G401 (cell line): ENCODE results near the gene ADAMTSL1. TPM values are rescaled to one million over a fixed set of nuclear protein-coding genes. Genes with fewer than 3 reads are reported as not detected.
"Not testable (repeated sequence)": the region's sequence is repeated elsewhere in the genome, so short reads cannot be mapped to it uniquely, and the experiment has no call there.

Source experiments
- DNase-seq: peaks from one replicate; pipeline ENCODE4 v3.0.0-alpha.2; 2015; ENCODE audit warnings: low spot score
- in situ Hi-C: cut with HindIII; loops from 2 replicates; pipeline ENCODE4 v1.10.0; 2016; ENCODE audit warnings: low sequenced_read_pairs, mixed read lengths
- total RNA-seq: library from RNA; depleted of rRNA; stranded (reverse); fragments of >200 nt; shearing (Covaris generic); gene quantifications from 2 replicates; pipeline ENCODE4 v1.2.3, GENCODE V29; 2014

Gene ADAMTSL1
- total RNA-seq, 1 experiment from 2014 or later = not detected

- in situ Hi-C loops = no loop called here
- DNase-seq = no peak
Observed at GRCh38 chr9:18851069-18851795, 377.3 kb downstream of the ADAMTSL1 start.

- in situ Hi-C loops = no loop called here
- DNase-seq = no peak
Observed at GRCh38 chr9:18855656-18856055, 381.7 kb downstream of the ADAMTSL1 start.

- DNase-seq = no peak
- in situ Hi-C loops = no loop called here
Observed at GRCh38 chr9:18857334-18857733, 383.4 kb downstream of the ADAMTSL1 start.

GRCh38 chr9:18857769-18858168, 383.8 kb downstream of the ADAMTSL1 start:
- in situ Hi-C loops = no loop called here
- DNase-seq = no peak

GRCh38 chr9:18861609-18862544, 387.9 kb downstream of the ADAMTSL1 start:
- in situ Hi-C loops = no loop called here
- DNase-seq = no peak

- in situ Hi-C loops = no loop called here
- no peak for DNase-seq
Observed at GRCh38 chr9:18863791-18864190, 389.8 kb downstream of the ADAMTSL1 start.

- DNase-seq = no peak
- in situ Hi-C loops = no loop called here
Observed at GRCh38 chr9:18864516-18864915, 390.6 kb downstream of the ADAMTSL1 start.

GRCh38 chr9:18865542-18865941, 391.6 kb downstream of the ADAMTSL1 start:
- in situ Hi-C loops = no loop called here

GRCh38 chr9:18866121-18866831, 392.3 kb downstream of the ADAMTSL1 start:
- no peak for DNase-seq
- in situ Hi-C loops = no loop called here

More at GRCh38 chr9:18865542-18865941, 391.6 kb downstream of the ADAMTSL1 start:
- no peak for DNase-seq

- in situ Hi-C loops = no loop called here
Observed at GRCh38 chr9:18869725-18870124, 395.8 kb downstream of the ADAMTSL1 start.

GRCh38 chr9:18874069-18874468, 400.1 kb downstream of the ADAMTSL1 start:
- no peak for DNase-seq
- in situ Hi-C loops = no loop called here

More at GRCh38 chr9:18869725-18870124, 395.8 kb downstream of the ADAMTSL1 start:
- DNase-seq = no peak

- DNase-seq, in situ Hi-C loops: not testable (repeated sequence)
Observed at GRCh38 chr9:18874990-18875389, 401.0 kb downstream of the ADAMTSL1 start.

- DNase-seq = no peak
- in situ Hi-C loops = no loop called here
Observed at GRCh38 chr9:18877984-18878383, 404.0 kb downstream of the ADAMTSL1 start.

GRCh38 chr9:18881758-18882157, 407.8 kb downstream of the ADAMTSL1 start:
- no peak for DNase-seq
- in situ Hi-C loops = no loop called here

- in situ Hi-C loops = no loop called here
- no peak for DNase-seq
Observed at GRCh38 chr9:18887546-18887945, 413.6 kb downstream of the ADAMTSL1 start.

GRCh38 chr9:18888290-18888689, 414.3 kb downstream of the ADAMTSL1 start:
- in situ Hi-C loops = no loop called here

GRCh38 chr9:18889550-18889949, 415.6 kb downstream of the ADAMTSL1 start:
- in situ Hi-C loops = no loop called here
- DNase-seq = no peak

More at GRCh38 chr9:18888290-18888689, 414.3 kb downstream of the ADAMTSL1 start:
- peak; percentile 9 for DNase-seq

GRCh38 chr9:18890372-18890771, 416.4 kb downstream of the ADAMTSL1 start:
- no peak for DNase-seq
- in situ Hi-C loops = no loop called here

GRCh38 chr9:18891946-18892670, 418.2 kb downstream of the ADAMTSL1 start:
- DNase-seq = no peak
- in situ Hi-C loops = no loop called here
